HG03521 (cell line): ENCODE data around the gene FOXL1.
A peak's percentile ranks its signal among the peaks of the same experiment; 100 is the strongest.

Source experiments
- ATAC-seq: cut with Tn5 transposase; IDR thresholded peaks from one replicate; pipeline ENCODE4 v1.9.1; 2021; ENCODE audit warnings: mild to moderate bottlenecking, moderate library complexity; ENCODE audit not compliant: unreplicated experiment

The FOXL1 gene

DNA sequence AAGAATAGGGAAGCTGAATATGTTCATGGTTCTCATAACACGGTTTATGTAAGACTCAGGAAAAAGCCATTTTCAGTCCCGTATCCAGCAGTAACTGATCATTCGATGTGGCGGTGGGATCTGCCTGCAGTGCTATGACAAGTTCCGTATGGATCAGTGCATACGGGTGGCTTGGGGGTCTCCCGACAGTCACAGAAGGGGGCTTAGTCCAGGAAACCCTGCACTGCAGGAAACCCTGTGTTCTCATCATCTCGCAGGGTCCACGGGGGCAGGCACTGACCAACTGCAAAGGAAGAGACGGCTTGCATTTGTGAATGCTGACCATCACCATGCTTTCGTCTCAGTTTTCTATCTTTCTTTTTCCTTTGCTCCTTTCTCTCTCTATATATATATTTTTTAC is 31.1 kb upstream of the FOXL1 start:
- ATAC-seq, result no peak

- no peak for ATAC-seq
Measured at GRCh38 chr16:86549076-86549892, 29.1 kb upstream of the FOXL1 start.

- ATAC-seq, result no peak
Measured at GRCh38 chr16:86549893-86550190, 28.5 kb upstream of the FOXL1 start.

DNA sequence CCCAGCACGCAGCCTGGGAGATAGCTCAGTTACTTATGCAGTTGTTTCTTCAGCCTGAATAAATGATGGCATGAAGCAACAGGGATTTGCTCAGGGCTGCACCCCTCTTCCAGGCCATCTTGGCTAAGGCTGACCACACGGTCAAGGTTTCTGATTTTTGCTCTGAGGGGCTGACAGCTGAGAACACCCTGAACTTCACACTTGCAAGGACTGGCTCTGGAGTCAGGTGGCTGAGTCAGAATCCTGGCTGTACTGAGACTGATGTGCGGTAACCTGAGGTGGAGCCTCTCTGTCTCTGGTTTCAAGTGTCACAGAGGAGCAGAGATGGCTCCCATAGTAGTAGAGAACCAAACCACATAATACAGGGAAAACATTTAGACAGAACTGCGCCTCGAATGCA is 28.1 kb upstream of the FOXL1 start:
- ATAC-seq, result no peak

- ATAC-seq, result no peak
Measured at GRCh38 chr16:86553356-86553755, 25.0 kb upstream of the FOXL1 start.

GRCh38 chr16:86554599-86554916 is 23.8 kb upstream of the FOXL1 start:
- no peak for ATAC-seq

- peak; percentile 90 for ATAC-seq
Measured at GRCh38 chr16:86554917-86555703, 23.2 kb upstream of the FOXL1 start, which contains the start of gene MTHFSD. TSS of gene MTHFSD (minus strand) at chr16:86555235. CDS start at chr16:86555184, 51 bp downstream.

- ATAC-seq, result no peak
Measured at GRCh38 chr16:86555704-86556075, 22.7 kb upstream of the FOXL1 start.

GRCh38 chr16:86556576-86556975 is 21.8 kb upstream of the FOXL1 start:
- no peak for ATAC-seq

- no peak for ATAC-seq
Measured at GRCh38 chr16:86557587-86557986, 20.8 kb upstream of the FOXL1 start.

DNA sequence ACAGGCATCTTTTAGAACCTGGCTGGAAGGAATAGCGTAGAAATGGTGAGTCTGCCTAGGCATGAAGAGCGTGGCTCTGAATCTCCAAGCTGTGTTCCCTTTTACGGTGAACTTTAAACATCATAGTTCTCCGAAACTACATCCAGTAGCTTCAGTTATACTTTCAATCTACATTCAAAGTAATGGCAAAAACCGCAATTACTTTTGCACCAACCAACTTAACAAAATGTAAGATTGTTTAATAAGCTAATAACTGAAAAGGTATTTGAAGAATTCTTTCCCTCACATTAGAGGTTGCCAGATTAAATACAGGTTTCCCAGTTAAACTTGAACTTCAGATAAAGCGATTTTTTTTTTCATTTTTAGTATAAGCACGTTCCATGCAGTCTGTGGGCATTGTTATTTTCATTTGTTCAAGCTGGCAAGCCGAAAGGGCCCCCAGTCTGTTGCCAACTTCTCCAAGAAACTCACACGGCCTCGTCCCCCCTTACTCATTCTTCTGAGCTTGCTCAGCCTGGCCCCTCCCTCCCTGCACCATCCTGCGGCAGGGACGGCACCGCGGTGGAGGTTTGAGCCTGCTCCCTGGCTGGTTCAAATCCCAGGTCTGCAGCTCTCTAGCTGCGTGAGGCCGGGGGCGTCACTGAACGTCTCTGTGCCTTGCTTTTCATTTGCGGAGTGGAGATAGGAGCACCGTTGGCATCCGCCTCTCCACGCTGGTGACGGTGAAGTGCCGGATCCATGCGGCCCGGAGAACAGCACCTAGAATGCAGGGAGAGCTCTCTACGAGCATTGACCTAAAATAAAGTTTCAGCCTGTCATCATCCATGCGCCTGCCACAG is 19.8 kb upstream of the FOXL1 start:
- no peak for ATAC-seq

- ATAC-seq, result no peak
Measured at GRCh38 chr16:86559802-86560305, 18.5 kb upstream of the FOXL1 start.

- no peak for ATAC-seq
Measured at GRCh38 chr16:86562356-86562755, 16.0 kb upstream of the FOXL1 start.

- ATAC-seq, result peak; percentile 75
Measured at GRCh38 chr16:86563469-86564345, 14.6 kb upstream of the FOXL1 start.

DNA sequence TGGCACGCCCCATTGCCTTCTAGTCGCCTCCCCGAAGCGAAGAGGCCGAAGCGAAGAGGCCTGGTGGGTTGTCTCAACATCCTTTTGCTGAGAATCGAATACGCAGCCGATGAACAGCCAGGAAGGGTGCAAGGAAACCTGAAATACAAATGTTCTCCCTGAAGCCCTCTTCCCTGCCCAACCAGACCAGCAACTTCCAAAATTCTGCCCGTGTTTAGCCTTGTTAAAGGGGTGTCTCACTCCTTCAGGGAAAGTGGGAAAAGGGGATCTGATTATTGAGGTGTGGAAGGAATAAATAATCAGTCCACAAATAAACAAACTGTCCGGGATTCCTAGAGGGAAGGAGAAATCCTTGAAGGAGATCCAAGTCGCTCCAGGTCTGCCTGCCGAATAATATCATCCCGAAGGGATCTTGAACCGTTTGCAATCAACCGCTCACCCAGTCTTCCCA is 13.1 kb upstream of the FOXL1 start:
- no peak for ATAC-seq

DNA sequence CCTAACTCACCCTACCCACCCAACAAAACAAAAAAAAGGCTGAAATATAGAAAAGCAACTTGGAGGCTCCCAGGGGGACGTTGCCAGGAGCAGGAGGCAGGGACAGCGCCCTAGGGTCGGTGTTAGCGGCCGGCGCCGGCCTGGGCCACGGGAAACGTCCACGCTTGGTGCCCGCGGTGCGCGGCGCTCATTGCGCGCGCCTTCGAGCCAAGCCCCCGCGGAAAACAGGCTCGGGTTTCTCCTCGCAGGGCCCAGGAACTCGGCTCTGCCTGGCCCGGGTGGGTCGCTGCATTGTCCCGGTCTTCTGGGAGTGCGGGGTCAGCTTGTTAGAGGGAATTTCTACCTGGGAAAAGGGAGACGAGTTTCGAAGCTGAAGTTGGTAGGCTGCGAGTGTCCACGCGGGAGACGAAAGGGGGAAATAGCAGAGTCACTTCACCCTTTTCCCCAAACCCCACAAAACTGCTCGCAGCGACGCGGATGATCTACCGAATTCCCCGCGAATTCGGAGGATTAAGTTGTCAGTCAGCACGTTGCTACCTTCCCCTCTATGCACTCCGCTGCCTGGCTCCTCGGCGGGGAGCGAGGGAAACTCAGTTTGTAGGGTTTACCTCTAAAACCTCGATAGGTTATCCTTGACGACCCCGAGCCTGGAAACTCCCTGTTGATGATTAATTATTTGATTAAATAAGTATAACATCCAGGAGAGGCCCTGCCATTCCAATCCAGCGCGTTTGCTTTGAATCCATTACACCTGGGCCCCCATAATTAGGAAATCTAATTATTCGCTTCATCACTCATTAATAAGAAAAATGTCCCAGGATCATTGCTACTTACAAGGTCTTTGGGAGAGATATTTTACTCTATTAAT is 12.5 kb upstream of the FOXL1 start:
- ATAC-seq, result no peak

GRCh38 chr16:86566601-86566965 is 11.8 kb upstream of the FOXL1 start, which contains the start of gene FOXC2:
TSS of gene FOXC2 (plus strand) at chr16:86566829. CDS start at chr16:86567336, 507 bp downstream.
- no peak for ATAC-seq

DNA sequence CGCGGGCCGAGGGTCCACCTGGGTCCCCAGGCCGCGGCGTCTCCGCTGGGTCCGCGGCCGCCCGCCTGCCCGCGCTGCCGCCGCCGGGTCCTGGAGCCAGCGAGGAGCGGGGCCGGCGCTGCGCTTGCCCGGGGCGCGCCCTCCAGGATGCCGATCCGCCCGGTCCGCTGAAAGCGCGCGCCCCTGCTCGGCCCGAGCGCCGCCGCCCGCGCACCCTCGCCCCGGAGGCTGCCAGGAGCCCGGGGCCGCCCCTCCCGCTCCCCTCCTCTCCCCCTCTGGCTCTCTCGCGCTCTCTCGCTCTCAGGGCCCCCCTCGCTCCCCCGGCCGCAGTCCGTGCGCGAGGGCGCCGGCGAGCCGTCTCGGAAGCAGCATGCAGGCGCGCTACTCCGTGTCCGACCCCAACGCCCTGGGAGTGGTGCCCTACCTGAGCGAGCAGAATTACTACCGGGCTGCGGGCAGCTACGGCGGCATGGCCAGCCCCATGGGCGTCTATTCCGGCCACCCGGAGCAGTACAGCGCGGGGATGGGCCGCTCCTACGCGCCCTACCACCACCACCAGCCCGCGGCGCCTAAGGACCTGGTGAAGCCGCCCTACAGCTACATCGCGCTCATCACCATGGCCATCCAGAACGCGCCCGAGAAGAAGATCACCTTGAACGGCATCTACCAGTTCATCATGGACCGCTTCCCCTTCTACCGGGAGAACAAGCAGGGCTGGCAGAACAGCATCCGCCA is 11.2 kb upstream of the FOXL1 start:
- ATAC-seq, result no peak
